ENCODE results near the gene BIRC7. TPM values are rescaled to one million over a fixed set of nuclear protein-coding genes. Genes with fewer than 3 reads are reported as not detected.

The BIRC7 gene
- total and polyA plus RNA-seq, 2 of the 4 experiments (the other 2 are of a cell fraction): not detected

GRCh38 chr20:63202811-63203526 lies 32.7 kb upstream of the BIRC7 start:
- H3K36me3 ChIP-seq (ENCODE audit: control insufficient read depth, insufficient read depth, low read length): peaks cover 52% of the 10 kb centered on the region
- CTCF ChIA-PET: no interaction called here
- in situ Hi-C loops (cut with MboI; ENCODE audit: low sequenced_read_pairs): no loop called here

More at GRCh38 chr20:63202811-63203526, 32.7 kb upstream of the BIRC7 start:
- Histone ChIP-seq H3K4me2 (ENCODE audit: low read depth, low read length) (no peak overlapping the region), H3K27me3 (ENCODE audit: control insufficient read depth, insufficient read depth, low read length) (no peaks in the 10 kb centered on the region), H4K91ac (ENCODE audit: insufficient read depth, low read depth, low read length) (no peak overlapping the region), H3K27ac (ENCODE audit: insufficient read depth, low read length) (no peak overlapping the region), H2AK9ac (replicated peaks; ENCODE audit: low read depth, low read length, poor library complexity) (no peak overlapping the region), H3K9ac (ENCODE audit: low read depth, low read length) (no peak overlapping the region), H3K4ac (ENCODE audit: low read depth, low read length) (no peak overlapping the region), H3K4me3 (ENCODE audit: insufficient read depth, low read depth, low read length) (no peak overlapping the region), H2BK5ac (ENCODE audit: low read depth, low read length, poor library complexity, severe bottlenecking) (no peak overlapping the region), H3K9me3 (ENCODE audit: control insufficient read depth, insufficient read depth, low read length) (no peaks in the 10 kb centered on the region), H2BK120ac (ENCODE audit: low read depth, low read length) (no peak overlapping the region), H2BK15ac (ENCODE audit: low read depth, low read length) (no peak overlapping the region), H3K56ac (ENCODE audit: extremely low read depth, insufficient read depth, low read length) (no peak overlapping the region), H4K5ac (ENCODE audit: low read depth, low read length) (no peak overlapping the region), H2BK20ac (ENCODE audit: low read depth, low read length) (no peak overlapping the region), H2AK5ac (ENCODE audit: low read depth, low read length) (no peak overlapping the region), H3K4me1 (ENCODE audit: control insufficient read depth, insufficient read depth, low read length) (no peaks in the 10 kb centered on the region; the same call in 1 of the 2 replicates), H3K18ac (ENCODE audit: low read depth, low read length) (no peak overlapping the region), H3K14ac (replicated peaks; ENCODE audit: low read depth, low read length) (no peak overlapping the region), H2AFZ (replicated peaks; ENCODE audit: low read length, poor library complexity) (no peak overlapping the region), H3K9me1 (ENCODE audit: insufficient read depth, low read length) (no peaks in the 10 kb centered on the region; the same call in 1 of the 2 replicates), H4K20me1 (ENCODE audit: insufficient read depth, low read length) (peaks cover 95% of the 10 kb centered on the region), H4K8ac (ENCODE audit: low read depth in 2 of 2, low read length in 2 of 2) (no peak overlapping the region), H3K79me1 (ENCODE audit: low read depth in 1 of 2, low read length in 2 of 2) (peaks cover 21 to 78% of the 10 kb centered on the region in 2 experiments), H3K23ac (ENCODE audit: low read depth, low read length) (no peak overlapping the region)
- ATAC-seq (ENCODE audit: low read depth): no peak
- POLR2A ChIA-PET (ENCODE audit: unreplicated experiment): interaction anchor here (0.6 kb wide), 1 partner anchor 173 kb away, joined by 3 read pairs; no protein-coding TSS in a partner anchor
- DNase-seq: no peak
- BruUV-seq (replicated peaks): no TSS peak
- 95% methylated on average over 15 of the region's 29 CpGs; no CpG with 5 or more reads in 1 of the 2 experiments for WGBS, 2 experiments (ENCODE audit: extremely low coverage in 2 of 2, insufficient read length in 1 of 2)
- intact Hi-C loops (cut with micrococcal nuclease) (no loop called here), dilution Hi-C loops (cut with HindIII; ENCODE audit: low sequenced_read_pairs, unreplicated experiment) (no loop called here)
- TF ChIP-seq RAD21 (IDR thresholded peaks at IDR 0.05; ENCODE audit: low read length) (no peak), RCOR1 (IDR thresholded peaks at IDR 0.05; ENCODE audit: insufficient replicate concordance, low read length) (no peak), MAFK (IDR thresholded peaks at IDR 0.05; ENCODE audit: low read depth, low read length) (no peak), BHLHE40 (IDR thresholded peaks at IDR 0.05; ENCODE audit: low read depth, low read length) (no peak), FOS (IDR thresholded peaks at IDR 0.05; ENCODE audit: low read depth, low read length) (no peak), POLR2A (IDR thresholded peaks at IDR 0.05; ENCODE audit: low read depth, low read length) (no peak), ELK1 (IDR thresholded peaks at IDR 0.05; ENCODE audit: borderline replicate concordance, low read depth, low read length) (no peak), SMC3 (IDR thresholded peaks at IDR 0.05; ENCODE audit: low read depth, low read length) (no peak), MAZ (IDR thresholded peaks at IDR 0.05; ENCODE audit: borderline replicate concordance, low read depth, low read length) (no peak), MXI1 (IDR thresholded peaks at IDR 0.05; ENCODE audit: borderline replicate concordance, low read depth, low read length) (no peak), CHD1 (IDR thresholded peaks at IDR 0.05; ENCODE audit: low read depth, low read length) (no peak), RFX5 (IDR thresholded peaks at IDR 0.05; ENCODE audit: low read depth, low read length) (no peak), CEBPB (IDR thresholded peaks at IDR 0.05; ENCODE audit: low read depth, low read length) (no peak), CTCF (conservative IDR thresholded peaks at IDR 0.05; ENCODE audit: low read depth, low read length) (no peak), NFE2L2 (IDR thresholded peaks at IDR 0.05; ENCODE audit: low read depth, low read length) (no peak), USF2 (IDR thresholded peaks at IDR 0.05; ENCODE audit: low read depth, low read length) (no peak)

Measured in IMR-90 (cell line).